H1 (cell line): ENCODE measurements around the gene TAF11L13.
"Not testable (repeated sequence)": the region's sequence is repeated elsewhere in the genome, so short reads cannot be mapped to it uniquely, and the experiment has no call there.

Experiments
- CEBPB ChIP-seq: IDR thresholded peaks from 2 replicates; pipeline ENCODE4 v1.6.1; 2012; ENCODE audit warnings: low read depth, low read length
- CHD2 ChIP-seq: IDR thresholded peaks from 2 replicates; pipeline ENCODE4 v1.6.1; 2012; ENCODE audit warnings: low read length, improper control_type of control experiment
- CREB1 ChIP-seq: IDR thresholded peaks from 2 replicates; pipeline ENCODE4 v1.6.1; 2012; ENCODE audit warnings: inconsistent platforms
- EZH2 ChIP-seq: fragments of 200-600 bp; sonication (generic); IDR thresholded peaks from 2 replicates; pipeline ENCODE4 v1.7.1; 2012; ENCODE audit warnings: low read depth, mild to moderate bottlenecking, moderate library complexity, low read length, inconsistent platforms; ENCODE audit not compliant: severe bottlenecking
- MAFK ChIP-seq: IDR thresholded peaks from 2 replicates; pipeline ENCODE4 v1.6.1; 2012; ENCODE audit warnings: low read depth, mild to moderate bottlenecking, improper control_type of control experiment, low read length
- POLR2A ChIP-seq, 2 experiments: IDR thresholded peaks; 1 replicate in 1 of 2; 2 replicates in 1 of 2; pipeline ENCODE4 v1.6.1; 2011; ENCODE audit warnings: low read depth in 2 of 2, low read length in 2 of 2, mild to moderate bottlenecking in 2 of 2; ENCODE audit errors: control extremely low read depth in 1 of 2
- RXRA ChIP-seq: IDR thresholded peaks from 2 replicates; pipeline ENCODE4 v1.6.1; 2011; ENCODE audit warnings: low read depth, mild to moderate bottlenecking, low read length, moderate library complexity; ENCODE audit not compliant: insufficient read depth
- SP2 ChIP-seq: IDR thresholded peaks from 2 replicates; pipeline ENCODE4 v1.6.1; 2012; ENCODE audit warnings: mild to moderate bottlenecking, low read length, inconsistent platforms
- TAF1 ChIP-seq: IDR thresholded peaks from 2 replicates; pipeline ENCODE4 v1.6.1; 2011; ENCODE audit warnings: mild to moderate bottlenecking, low read depth, low read length
- TBP ChIP-seq: IDR thresholded peaks from 2 replicates; pipeline ENCODE4 v1.6.1; 2011; ENCODE audit warnings: low read depth, low read length, improper control_type of control experiment
- TF ChIP-seq, protein P1 (sequence below), 3 experiments: IDR thresholded peaks; 1 replicate in 2 of 3; 2 replicates in 1 of 3; pipeline versions ENCODE4 v1.5.1 to v1.6.1; 2011; ENCODE audit warnings: low read length in 3 of 3, mild to moderate bottlenecking in 3 of 3, inconsistent platforms in 2 of 3, low read depth in 1 of 3, moderate library complexity in 1 of 3; ENCODE audit not compliant: insufficient read depth in 1 of 3; ENCODE audit errors: control extremely low read depth in 1 of 3
- TF ChIP-seq, protein P2 (sequence below): fragments of 300-600 bp; sonication (generic); IDR thresholded peaks from 2 replicates; pipeline ENCODE4 v1.7.1; 2012; ENCODE audit warnings: low read length, moderate library complexity, mild to moderate bottlenecking, inconsistent platforms; ENCODE audit not compliant: insufficient replicate concordance

GRCh38 chr5:17594255-17594654, 37.6 kb upstream of the TAF11L13 start, which contains the start of gene TAF11L9:
- TF ChIP-seq, protein P1, sequence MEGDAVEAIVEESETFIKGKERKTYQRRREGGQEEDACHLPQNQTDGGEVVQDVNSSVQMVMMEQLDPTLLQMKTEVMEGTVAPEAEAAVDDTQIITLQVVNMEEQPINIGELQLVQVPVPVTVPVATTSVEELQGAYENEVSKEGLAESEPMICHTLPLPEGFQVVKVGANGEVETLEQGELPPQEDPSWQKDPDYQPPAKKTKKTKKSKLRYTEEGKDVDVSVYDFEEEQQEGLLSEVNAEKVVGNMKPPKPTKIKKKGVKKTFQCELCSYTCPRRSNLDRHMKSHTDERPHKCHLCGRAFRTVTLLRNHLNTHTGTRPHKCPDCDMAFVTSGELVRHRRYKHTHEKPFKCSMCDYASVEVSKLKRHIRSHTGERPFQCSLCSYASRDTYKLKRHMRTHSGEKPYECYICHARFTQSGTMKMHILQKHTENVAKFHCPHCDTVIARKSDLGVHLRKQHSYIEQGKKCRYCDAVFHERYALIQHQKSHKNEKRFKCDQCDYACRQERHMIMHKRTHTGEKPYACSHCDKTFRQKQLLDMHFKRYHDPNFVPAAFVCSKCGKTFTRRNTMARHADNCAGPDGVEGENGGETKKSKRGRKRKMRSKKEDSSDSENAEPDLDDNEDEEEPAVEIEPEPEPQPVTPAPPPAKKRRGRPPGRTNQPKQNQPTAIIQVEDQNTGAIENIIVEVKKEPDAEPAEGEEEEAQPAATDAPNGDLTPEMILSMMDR (IDR thresholded peaks at IDR 0.05; ENCODE audit: control extremely low read depth in 1 of 3, insufficient read depth in 1 of 3, low read depth in 1 of 3, low read length in 3 of 3) = not testable (repeated sequence)
- TF ChIP-seq POLR2A (IDR thresholded peaks at IDR 0.05; ENCODE audit: control extremely low read depth in 1 of 2, low read depth in 2 of 2, low read length in 2 of 2); TAF1; MAFK; SP2; CREB1; RXRA; EZH2; TBP; CHD2; CEBPB: not testable (repeated sequence)
- TF ChIP-seq, protein P2, sequence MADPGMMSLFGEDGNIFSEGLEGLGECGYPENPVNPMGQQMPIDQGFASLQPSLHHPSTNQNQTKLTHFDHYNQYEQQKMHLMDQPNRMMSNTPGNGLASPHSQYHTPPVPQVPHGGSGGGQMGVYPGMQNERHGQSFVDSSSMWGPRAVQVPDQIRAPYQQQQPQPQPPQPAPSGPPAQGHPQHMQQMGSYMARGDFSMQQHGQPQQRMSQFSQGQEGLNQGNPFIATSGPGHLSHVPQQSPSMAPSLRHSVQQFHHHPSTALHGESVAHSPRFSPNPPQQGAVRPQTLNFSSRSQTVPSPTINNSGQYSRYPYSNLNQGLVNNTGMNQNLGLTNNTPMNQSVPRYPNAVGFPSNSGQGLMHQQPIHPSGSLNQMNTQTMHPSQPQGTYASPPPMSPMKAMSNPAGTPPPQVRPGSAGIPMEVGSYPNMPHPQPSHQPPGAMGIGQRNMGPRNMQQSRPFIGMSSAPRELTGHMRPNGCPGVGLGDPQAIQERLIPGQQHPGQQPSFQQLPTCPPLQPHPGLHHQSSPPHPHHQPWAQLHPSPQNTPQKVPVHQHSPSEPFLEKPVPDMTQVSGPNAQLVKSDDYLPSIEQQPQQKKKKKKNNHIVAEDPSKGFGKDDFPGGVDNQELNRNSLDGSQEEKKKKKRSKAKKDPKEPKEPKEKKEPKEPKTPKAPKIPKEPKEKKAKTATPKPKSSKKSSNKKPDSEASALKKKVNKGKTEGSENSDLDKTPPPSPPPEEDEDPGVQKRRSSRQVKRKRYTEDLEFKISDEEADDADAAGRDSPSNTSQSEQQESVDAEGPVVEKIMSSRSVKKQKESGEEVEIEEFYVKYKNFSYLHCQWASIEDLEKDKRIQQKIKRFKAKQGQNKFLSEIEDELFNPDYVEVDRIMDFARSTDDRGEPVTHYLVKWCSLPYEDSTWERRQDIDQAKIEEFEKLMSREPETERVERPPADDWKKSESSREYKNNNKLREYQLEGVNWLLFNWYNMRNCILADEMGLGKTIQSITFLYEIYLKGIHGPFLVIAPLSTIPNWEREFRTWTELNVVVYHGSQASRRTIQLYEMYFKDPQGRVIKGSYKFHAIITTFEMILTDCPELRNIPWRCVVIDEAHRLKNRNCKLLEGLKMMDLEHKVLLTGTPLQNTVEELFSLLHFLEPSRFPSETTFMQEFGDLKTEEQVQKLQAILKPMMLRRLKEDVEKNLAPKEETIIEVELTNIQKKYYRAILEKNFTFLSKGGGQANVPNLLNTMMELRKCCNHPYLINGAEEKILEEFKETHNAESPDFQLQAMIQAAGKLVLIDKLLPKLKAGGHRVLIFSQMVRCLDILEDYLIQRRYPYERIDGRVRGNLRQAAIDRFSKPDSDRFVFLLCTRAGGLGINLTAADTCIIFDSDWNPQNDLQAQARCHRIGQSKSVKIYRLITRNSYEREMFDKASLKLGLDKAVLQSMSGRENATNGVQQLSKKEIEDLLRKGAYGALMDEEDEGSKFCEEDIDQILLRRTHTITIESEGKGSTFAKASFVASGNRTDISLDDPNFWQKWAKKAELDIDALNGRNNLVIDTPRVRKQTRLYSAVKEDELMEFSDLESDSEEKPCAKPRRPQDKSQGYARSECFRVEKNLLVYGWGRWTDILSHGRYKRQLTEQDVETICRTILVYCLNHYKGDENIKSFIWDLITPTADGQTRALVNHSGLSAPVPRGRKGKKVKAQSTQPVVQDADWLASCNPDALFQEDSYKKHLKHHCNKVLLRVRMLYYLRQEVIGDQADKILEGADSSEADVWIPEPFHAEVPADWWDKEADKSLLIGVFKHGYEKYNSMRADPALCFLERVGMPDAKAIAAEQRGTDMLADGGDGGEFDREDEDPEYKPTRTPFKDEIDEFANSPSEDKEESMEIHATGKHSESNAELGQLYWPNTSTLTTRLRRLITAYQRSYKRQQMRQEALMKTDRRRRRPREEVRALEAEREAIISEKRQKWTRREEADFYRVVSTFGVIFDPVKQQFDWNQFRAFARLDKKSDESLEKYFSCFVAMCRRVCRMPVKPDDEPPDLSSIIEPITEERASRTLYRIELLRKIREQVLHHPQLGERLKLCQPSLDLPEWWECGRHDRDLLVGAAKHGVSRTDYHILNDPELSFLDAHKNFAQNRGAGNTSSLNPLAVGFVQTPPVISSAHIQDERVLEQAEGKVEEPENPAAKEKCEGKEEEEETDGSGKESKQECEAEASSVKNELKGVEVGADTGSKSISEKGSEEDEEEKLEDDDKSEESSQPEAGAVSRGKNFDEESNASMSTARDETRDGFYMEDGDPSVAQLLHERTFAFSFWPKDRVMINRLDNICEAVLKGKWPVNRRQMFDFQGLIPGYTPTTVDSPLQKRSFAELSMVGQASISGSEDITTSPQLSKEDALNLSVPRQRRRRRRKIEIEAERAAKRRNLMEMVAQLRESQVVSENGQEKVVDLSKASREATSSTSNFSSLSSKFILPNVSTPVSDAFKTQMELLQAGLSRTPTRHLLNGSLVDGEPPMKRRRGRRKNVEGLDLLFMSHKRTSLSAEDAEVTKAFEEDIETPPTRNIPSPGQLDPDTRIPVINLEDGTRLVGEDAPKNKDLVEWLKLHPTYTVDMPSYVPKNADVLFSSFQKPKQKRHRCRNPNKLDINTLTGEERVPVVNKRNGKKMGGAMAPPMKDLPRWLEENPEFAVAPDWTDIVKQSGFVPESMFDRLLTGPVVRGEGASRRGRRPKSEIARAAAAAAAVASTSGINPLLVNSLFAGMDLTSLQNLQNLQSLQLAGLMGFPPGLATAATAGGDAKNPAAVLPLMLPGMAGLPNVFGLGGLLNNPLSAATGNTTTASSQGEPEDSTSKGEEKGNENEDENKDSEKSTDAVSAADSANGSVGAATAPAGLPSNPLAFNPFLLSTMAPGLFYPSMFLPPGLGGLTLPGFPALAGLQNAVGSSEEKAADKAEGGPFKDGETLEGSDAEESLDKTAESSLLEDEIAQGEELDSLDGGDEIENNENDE = not testable (repeated sequence)
